KOPT-K1 (cell line): ENCODE data around the gene NRM.

ENCODE experiments used
- H3K27ac ChIP-seq: fragments of 200-600 bp; sonication (generic); 2 replicates; pipeline ENCODE4 v1.5.1; 2016; ENCODE audit warnings: antibody characterized with exemption, mild to moderate bottlenecking, low read depth, low read length; ENCODE audit not compliant: poor library complexity, severe bottlenecking
- H3K36me3 ChIP-seq: fragments of 200-600 bp; sonication (generic); 2 replicates; pipeline ENCODE4 v1.5.1; 2017; ENCODE audit warnings: antibody characterized with exemption, mild to moderate bottlenecking, low read length, moderate library complexity; ENCODE audit not compliant: insufficient read depth
- H3K9me3 ChIP-seq: fragments of 200-600 bp; sonication (generic); 2 replicates; pipeline ENCODE4 v1.5.1; 2017; ENCODE audit warnings: antibody characterized with exemption, low read length, mild to moderate bottlenecking; ENCODE audit not compliant: insufficient read depth, poor library complexity, severe bottlenecking

Gene NRM

DNA sequence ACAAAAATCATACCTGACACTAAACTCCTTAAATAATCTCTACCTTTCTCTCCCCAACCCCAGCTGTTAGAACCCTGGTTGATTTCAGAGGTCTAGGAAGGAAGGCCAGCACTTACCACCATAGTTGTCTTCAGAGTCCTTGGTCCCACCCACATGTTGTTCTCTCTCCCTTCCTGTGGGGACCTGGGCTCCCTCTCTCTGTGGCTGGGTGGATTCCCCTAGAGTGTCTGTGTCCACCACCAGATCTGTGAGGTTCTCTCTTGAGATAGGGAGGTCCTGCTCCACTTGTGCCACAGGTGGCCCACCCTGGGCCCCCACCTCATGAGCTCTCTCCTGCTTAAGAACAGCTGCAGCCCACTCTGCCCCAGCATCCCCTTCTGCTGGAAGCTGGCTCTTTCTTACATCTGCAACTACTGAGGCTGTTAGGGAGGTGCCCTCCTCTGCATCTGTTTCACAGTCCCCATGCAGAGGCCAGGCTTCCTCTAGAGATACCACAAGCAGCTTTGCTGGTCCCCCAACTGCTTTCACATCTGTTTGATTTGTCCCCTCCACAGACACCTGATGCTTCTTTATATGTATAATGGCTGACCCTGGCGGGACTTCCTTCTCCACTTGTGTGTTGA is 21.1 kb upstream of the NRM start:
- peak overlapping the region; percentile 85 for H3K27ac ChIP-seq
- no peaks in the 10 kb centered on the region for H3K9me3 ChIP-seq
- H3K36me3 ChIP-seq: peaks cover 78% of the 10 kb centered on the region

DNA sequence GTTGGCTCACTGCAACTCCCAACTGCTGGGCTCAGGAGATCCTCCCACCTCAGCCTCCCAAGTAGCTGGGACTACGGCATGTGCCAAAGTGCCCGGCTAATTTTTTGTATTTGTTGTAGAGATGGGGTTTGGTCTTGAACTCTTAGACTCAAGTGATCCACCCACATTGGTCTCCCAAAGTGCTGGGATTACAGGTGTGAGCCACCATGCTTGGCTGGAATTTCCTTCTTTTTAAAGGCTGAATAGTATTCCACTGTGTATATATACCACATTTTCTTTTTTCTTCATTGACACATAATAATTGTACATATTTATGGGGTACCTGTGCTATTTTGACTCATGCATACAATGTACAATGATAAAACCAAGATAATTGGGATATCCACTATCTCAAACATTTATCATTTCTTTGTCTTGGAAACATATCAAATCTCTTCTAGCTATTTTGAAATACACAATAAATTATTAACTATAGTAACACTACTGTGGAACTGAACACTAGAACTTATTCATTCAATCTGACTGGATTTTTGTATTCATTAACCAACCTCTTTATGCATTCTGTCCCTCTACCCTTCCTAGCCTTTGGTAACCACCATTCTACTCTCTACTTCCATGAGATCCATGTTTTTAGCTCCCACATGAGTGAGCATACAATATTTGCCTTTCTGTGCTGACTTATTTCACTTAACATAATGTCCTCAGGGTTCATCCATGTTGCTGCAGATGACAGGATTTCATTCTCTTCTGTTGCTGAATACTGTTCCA is 18.5 kb upstream of the NRM start:
- Histone ChIP-seq H3K9me3 (no peaks in the 10 kb centered on the region), H3K27ac (no peak overlapping the region), H3K36me3 (peaks cover 88% of the 10 kb centered on the region)

DNA sequence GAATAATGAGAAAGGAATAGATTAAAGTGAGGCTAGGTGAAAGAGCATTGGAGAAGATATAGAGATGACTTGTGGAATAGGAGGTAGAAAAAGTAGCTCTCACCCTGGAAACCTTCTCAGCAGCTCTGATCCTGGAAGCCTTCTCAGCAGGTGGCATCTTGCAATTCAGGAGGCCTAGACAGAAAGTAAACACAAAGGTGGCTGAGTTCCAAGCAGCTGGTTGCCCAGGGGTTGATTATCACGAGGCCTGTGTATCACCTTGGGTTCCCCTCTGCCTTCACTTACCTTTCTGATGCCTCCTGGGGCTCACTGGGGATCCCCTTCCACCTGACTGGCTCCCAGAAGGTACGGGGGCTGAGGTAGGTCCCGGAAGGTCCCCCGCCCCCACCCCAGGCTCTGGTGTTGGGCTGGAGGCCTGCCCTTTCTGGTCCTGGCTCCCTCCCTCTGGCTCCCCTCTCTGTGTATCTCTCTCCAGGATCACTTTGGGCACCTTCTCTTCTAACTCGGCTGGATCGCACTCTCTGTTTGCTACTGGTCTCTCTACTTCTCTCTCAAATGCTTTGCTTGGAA is 16.6 kb upstream of the NRM start:
- H3K36me3 ChIP-seq: peaks cover 88% of the 10 kb centered on the region
- H3K27ac ChIP-seq: no peak overlapping the region
- H3K9me3 ChIP-seq: no peaks in the 10 kb centered on the region

DNA sequence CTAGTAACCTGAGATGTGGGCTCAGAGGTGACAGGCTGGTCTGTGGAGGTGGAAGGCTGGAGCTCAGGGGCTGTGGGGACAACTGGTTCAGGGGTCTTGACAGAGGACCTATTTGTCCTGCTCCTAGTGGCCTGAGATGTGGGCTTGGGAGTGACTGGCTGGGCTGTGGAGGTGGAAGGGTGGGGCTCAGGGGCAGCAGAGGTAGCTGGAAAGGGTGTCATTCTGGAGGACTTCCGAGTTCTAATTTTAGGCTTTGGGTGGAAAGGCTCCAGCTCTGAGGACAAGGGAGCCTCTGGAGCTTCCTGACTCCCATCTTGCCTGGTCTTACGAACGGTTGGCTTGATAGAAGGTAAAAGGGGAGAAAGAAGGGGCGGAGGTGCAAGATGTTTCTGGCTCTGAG is 14.8 kb upstream of the NRM start:
- H3K36me3 ChIP-seq: peaks cover 90% of the 10 kb centered on the region

DNA sequence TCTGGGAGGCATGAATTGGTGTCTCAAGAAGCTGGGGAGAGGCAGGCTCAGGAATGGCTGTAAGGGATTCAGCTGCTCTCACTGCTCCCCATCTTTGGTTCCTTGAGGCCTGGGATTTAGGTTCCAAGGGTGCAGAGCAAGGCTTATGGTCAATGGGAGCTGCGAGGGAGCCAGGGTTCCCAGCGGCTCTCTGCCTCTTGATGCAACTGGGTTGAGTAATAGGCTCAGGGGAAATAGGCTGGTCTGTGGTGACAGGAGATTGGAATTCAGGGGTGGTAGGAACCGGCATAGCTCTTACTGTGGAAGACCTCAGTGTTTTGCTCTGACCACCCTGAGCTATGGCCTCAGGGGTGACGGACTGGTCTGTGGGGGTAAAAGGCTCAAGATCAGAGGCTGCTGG is 13.0 kb upstream of the NRM start:
- H3K36me3 ChIP-seq: peaks cover 88% of the 10 kb centered on the region
- H3K9me3 ChIP-seq: no peaks in the 10 kb centered on the region
- no peak overlapping the region for H3K27ac ChIP-seq

More for the DNA sequence above, 14.8 kb upstream of the NRM start:
- Histone ChIP-seq H3K9me3 (no peaks in the 10 kb centered on the region), H3K27ac (no peak overlapping the region)

DNA sequence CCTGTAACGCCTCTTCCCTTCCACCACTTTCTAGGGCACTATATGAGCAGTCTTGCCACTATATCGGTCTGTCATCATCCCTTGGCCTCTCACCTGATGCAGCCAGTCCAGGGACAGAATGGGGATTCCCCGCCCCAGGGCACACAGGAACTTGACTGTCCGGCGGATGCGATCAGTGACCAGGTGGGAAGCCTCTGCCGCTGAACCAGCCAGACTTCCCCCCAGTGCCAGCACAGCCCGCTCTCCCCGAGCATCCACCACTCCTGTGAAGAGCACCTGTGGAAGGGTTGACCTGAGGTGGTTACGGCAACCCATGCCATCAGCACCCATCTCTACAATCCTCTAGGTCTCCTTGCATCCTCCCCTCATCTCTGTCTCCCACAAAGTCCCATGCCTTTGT is 12.2 kb upstream of the NRM start:
- Histone ChIP-seq H3K36me3 (peaks cover 84% of the 10 kb centered on the region), H3K27ac (no peak overlapping the region)

DNA sequence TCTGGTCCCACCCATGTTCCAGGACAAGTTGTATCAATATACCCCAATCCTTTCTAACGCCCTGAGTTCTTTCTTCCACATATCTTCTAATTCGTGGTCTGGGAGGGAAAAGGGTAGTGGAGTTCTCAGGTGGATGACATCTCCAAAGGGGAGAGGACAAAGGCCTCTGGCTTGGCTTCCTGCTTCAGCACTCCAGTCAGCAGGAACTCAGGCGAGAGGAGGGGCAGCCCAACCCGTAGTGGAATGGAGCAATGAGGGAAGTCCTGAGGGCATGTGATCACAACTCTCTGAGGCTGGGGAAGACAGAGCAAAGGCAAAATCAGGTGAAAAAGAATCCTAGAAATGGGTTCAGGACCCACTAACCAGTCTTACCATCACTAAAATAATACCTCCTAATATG is 9.6 kb upstream of the NRM start:
- H3K9me3 ChIP-seq: no peaks in the 10 kb centered on the region
- H3K27ac ChIP-seq: no peak overlapping the region
- peaks cover 62% of the 10 kb centered on the region for H3K36me3 ChIP-seq

More for the DNA sequence above, 12.2 kb upstream of the NRM start:
- no peaks in the 10 kb centered on the region for H3K9me3 ChIP-seq

DNA sequence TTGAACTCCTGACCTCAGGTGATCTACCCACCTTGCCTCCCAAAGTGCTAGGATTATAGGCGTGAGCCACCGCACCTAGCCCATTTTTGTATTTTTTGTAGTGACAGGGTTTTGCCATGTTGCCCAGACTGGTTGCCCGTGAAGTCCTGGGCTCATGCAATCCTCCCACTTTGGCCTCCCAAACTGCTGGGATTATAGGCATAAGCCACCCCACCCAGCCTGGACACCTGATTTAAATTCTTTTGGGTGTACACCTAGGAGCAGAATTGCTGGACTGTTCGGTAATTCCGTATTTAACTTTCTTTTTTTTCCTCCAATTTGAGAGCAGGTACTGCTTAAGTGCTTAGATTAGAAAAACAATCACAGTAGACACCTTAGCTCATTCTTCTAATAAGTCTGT is 5.6 kb upstream of the NRM start:
- Histone ChIP-seq H3K27ac (no peak overlapping the region), H3K9me3 (no peaks in the 10 kb centered on the region), H3K36me3 (peaks cover 23% of the 10 kb centered on the region)

DNA sequence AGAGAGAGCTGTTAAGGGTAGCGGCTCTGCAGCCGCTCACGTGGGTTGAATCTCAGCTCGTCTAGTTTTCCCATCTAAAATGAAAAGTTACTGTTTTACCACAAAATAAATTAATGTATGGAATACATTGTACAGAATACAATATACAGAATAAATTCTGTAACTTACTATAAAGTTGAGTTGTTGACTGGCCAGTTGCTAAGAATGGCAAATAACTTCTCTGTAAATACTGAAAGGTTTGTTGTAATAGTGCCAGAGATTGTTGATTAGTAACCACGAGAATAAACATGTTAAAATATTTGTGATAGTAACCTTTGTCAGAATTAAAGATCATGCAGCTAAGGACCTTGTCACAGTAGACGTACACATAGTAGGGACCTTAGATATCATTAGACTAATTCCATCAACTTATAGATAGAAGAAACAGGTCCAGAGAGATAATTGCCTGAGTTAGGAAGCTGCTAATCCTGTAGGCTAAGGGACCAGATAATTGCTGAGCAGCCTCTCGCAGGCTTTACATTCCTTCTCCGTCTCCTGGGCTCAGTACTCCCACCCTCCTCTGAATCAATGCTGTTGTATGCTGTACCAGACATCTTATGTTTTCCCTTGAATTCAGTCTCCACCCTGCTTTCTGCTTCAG is 544 bp upstream of the NRM start:
- no peaks in the 10 kb centered on the region for H3K9me3 ChIP-seq
- 0 out of 2 replicates have a peak, but pooled peaks cover 6% of the 10 kb centered on the region for H3K36me3 ChIP-seq
- peak overlapping the region; percentile 85 for H3K27ac ChIP-seq

DNA sequence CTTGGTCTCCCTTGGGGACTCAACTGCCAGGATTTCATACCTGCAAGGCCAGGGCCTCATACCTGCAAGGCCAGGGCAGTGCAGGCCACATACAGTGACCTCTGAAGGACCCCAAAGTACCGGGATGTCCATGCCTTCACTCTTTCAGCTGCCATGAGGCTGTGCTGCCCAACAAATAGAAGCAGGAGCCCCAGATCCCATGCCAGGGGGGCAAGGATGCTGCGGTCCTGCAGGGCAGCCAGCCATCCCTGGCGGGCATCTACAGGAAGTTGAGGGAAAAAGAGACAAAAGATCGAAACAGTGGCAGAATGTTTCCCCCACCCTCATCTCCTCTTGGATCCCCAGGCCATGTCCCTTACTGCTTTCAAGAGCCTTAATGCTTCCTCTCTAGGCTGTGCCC is 799 bp downstream of the NRM start:
- Histone ChIP-seq H3K9me3 (no peaks in the 10 kb centered on the region), H3K27ac (peak overlapping the region; percentile 85)

DNA sequence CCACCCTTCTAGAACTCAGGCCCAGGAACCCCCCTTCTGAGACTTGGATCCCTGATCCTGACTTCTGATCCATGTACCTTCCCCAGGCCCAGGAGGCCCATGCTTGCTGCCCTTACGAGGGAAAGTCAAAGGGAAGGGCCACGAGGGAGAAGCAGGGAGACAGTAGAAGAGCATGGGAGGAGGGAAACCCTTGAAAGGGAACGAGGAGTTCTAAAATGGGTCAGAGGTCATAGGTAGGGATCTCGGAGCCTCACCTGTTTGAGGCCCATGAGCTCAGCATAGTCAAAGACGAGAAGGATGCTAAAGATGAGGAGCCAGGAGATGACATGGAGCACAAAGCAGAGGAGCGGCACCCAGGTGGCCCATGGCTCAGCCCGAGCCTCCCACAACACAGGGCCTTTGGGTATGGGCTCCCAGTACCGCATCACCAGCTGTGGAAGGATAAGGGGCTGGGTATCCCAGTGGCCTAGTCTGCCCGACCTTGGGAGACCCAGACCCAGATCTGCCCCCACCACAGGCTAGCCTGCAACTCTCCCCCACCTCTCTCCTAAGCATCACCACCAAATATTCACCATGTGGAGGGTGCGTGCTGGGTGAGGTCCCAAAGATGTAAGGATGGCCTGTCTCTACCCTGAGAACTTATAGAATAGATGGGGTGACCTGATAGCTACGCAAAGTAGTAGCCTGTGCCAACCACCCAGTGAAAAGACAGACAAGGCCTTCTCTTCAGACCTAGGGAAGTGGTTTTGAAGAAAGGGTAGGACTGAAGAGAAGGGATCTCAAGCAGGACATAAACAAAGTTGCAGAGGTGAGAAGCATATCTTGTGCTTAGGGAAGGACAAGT is 1.5 kb downstream of the NRM start:
- H3K27ac ChIP-seq: peak overlapping the region; percentile 85
- no peaks in the 10 kb centered on the region for H3K9me3 ChIP-seq
- 0 out of 2 replicates have a peak, but pooled peaks cover 6% of the 10 kb centered on the region for H3K36me3 ChIP-seq

More for the DNA sequence above, 799 bp downstream of the NRM start:
- H3K36me3 ChIP-seq: 0 out of 2 replicates have a peak, but pooled peaks cover 6% of the 10 kb centered on the region

DNA sequence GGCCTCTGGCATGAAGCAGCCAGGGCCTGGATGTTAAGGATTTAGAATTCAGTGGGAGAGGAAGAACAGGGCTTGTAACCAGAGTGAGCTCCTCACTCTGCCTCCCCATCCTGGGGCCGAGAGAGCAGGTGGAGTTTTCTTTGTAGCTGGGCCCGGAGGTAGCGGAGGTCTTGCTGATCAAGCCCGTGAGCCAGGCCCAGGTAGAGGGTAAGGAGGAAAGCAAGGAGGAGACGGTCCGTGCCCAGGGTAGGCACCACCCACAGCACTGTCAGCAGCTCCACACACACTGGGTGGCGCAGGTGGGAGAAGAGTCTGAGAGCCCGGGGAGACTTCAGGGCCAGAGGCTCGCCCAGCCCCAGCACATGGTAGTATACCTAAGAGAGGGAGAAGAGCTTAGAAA is 2.2 kb downstream of the NRM start:
- Histone ChIP-seq H3K9me3 (no peaks in the 10 kb centered on the region), H3K27ac (no peak overlapping the region), H3K36me3 (0 out of 2 replicates have a peak, but pooled peaks cover 6% of the 10 kb centered on the region)

DNA sequence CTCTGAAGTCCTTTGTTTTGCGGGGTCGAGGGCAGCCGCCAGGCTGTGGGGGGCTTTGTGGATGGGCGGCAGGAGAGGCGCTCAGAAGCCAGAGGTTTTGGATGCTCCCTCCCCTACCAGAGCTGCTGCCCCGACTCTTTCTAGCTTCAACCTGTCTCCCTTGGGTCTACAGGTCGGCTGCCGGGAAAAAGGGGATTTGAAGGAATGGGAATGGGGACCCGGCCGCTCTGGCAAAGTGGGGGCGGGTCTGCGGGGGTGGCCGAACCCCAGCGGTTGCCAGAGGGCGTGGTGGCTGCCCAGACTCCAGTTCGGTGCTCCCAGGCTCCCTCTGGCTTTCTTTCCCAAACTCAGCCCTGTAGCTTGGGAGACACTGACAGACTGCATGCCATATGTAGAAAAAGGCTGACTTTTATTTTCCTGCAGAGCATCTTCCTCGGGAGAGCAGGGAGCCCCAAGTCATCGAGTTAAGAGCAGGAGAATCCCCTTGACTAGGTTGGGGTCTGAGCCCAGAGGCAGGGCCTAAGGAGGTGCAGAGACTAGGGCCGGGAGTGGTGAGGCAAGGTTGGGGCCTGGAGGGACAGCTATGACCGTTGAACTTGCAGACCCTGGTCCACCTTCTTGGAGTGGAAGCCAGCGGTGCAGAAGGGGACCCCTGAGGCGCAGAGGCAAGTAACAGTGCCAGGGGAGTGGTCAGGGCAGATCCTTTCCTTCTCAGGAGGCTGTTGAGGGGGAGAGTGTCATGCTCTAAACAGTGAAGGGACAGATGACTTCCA is 2.9 kb downstream of the NRM start:
- 0 out of 2 replicates have a peak, but pooled peaks cover 6% of the 10 kb centered on the region for H3K36me3 ChIP-seq
- H3K27ac ChIP-seq: peak overlapping the region; percentile 94
- no peaks in the 10 kb centered on the region for H3K9me3 ChIP-seq
